ENCODE results near the gene HDAC7. TPM values are rescaled to one million over a fixed set of nuclear protein-coding genes. Genes with fewer than 3 reads are reported as not detected.
A peak's percentile ranks its signal among the peaks of the same experiment; 100 is the strongest.

Gene HDAC7
- total RNA-seq, 4 donors from 2014 or later = 90.4 to 186 (median 98.4) TPM

- Histone ChIP-seq H3K9me3 (no peaks in the 10 kb centered on the region), H3K27ac (peak overlapping the region; percentile 13 to 99 (median 97)), H3K27me3 (no peaks in the 10 kb centered on the region), H3K4me1 (peaks cover 10 to 100% (median 95%) of the 10 kb centered on the region in 4 donors), H3K36me3 (peaks cover 0 to 4% (median 0%) of the 10 kb centered on the region in 3 donors), H3K4me3 (no peak overlapping the region)
- no peak for DNase-seq (ENCODE audit: low spot score in 2 of 2)
- TF ChIP-seq POLR2A (IDR thresholded peaks at IDR 0.05) (no peak), CTCF (IDR thresholded peaks at IDR 0.05) (no peak), EP300 (IDR thresholded peaks at IDR 0.05) (no peak)
- 41 to 53% methylated on average over 5 of the region's 5 CpGs for WGBS, 2 donors
These were observed 12.4 kb downstream of the HDAC7 start for GRCh38 chr12:47807338-47807737.

DNA sequence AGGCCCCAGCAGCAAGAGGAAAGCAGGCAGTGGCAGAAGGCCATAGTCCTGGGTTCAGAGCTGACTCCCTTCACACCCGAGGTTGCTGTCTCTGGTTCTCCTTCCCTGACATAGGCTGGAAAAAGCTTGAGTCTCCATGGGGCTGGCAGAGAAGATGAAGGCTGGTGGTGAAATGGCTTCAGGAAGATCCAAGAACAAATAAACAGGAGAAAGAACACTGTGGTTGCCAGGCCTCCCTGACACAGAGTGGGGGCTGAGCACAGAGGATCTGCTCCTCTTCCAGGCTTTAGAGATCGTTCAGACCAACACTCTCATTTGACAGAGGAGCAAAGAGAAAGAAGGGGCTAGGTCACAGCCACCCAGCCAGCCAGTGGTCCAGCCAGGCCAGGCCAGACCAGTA, 14.3 kb downstream of the HDAC7 start:
- no peaks in the 10 kb centered on the region for H3K9me3 ChIP-seq
- H3K4me1 ChIP-seq = peaks cover 7 to 100% (median 95%) of the 10 kb centered on the region in 4 donors
- no peak for DNase-seq (ENCODE audit: low spot score in 2 of 2)
- WGBS, 2 donors = 22 to 40% methylated on average over 2 of the region's 2 CpGs
- H3K36me3 ChIP-seq = peaks cover 0 to 4% (median 0%) of the 10 kb centered on the region in 3 donors
- H3K27ac ChIP-seq = peak overlapping the region; percentile 23 to 98 (median 42)
- TF ChIP-seq EP300 (IDR thresholded peaks at IDR 0.05) (no peak), POLR2A (IDR thresholded peaks at IDR 0.05) (no peak), CTCF (IDR thresholded peaks at IDR 0.05) (no peak)
- no peaks in the 10 kb centered on the region for H3K27me3 ChIP-seq
- H3K4me3 ChIP-seq = no peak overlapping the region

DNA sequence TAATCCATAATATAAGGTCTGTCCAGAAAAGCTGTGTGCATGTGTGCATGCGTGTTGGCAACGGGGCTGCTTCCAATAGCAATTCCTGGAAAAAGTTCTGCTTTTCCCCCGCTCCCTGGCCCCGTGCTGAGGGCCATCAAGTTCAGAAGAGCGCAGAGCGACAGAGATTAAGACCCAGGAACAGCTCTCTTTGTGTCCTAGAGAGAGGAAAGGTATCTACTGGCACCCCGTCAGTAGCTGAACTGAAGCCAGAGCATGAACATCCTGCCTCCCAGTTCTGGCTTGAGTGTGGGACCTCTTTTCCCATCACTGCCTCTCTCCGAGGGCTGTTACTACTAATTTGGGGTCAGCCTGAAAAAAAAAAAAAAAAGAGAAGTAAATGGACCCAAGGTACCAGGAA, 15.5 kb downstream of the HDAC7 start:
- Histone ChIP-seq H3K27me3 (no peaks in the 10 kb centered on the region), H3K4me3 (no peak overlapping the region), H3K36me3 (peaks cover 0 to 7% (median 0%) of the 10 kb centered on the region in 3 donors), H3K9me3 (no peaks in the 10 kb centered on the region), H3K4me1 (peaks cover 7 to 100% (median 95%) of the 10 kb centered on the region in 4 donors), H3K27ac (peak overlapping the region in 3 of 4 donors; percentile 40 to 98 (median 85))
- DNase-seq (ENCODE audit: low spot score in 2 of 2) = no peak
- 59 to 63% methylated on average over 8 of the region's 8 CpGs for WGBS, 2 donors
- TF ChIP-seq POLR2A (IDR thresholded peaks at IDR 0.05) = no peak
- no peak for TF ChIP-seq EP300 (IDR thresholded peaks at IDR 0.05)
- TF ChIP-seq CTCF (IDR thresholded peaks at IDR 0.05) = no peak

DNA sequence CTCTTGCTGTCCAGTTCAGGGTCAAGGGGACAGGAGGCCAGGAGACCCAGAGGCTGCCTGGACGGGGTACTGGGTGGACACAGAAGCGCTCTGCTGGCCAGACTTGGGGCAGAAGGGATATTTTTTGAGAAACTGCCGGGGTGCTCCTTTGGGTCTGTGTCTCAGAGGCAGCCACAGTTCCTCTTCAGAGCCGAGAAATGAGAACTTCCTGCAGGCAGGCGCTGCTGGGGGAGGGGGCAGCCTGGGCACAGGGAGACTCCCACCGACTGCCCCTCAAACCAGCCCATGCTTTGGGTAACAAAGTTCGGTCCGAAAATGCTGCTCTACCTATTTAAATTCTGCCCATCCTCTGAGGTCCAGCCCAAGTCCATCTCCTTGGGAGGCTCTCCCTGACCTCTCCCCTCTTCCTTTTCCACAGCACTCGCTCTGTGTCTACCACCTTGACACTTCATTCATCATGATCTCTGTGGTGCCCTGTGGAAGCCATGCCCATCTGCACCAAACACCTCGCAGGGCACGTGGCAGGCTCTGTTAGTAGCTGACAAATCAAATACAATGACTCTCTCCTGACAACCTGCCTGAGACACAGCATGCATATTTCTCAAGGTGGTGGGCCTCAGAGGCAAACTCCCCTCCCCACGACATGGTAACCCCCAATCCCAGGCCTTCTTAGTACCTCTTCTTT, 16.4 kb downstream of the HDAC7 start:
- peak overlapping the region in 3 of 4 donors; percentile 48 to 98 (median 85) for H3K27ac ChIP-seq
- H3K4me1 ChIP-seq = peaks cover 7 to 100% (median 92%) of the 10 kb centered on the region in 4 donors
- no peaks in the 10 kb centered on the region for H3K27me3 ChIP-seq
- H3K4me3 ChIP-seq = no peak overlapping the region
- WGBS, 2 donors = 69 to 73% methylated on average over 12 of the region's 12 CpGs
- no peaks in the 10 kb centered on the region for H3K9me3 ChIP-seq
- TF ChIP-seq POLR2A (IDR thresholded peaks at IDR 0.05) (no peak), CTCF (IDR thresholded peaks at IDR 0.05) (no peak), EP300 (IDR thresholded peaks at IDR 0.05) (no peak)
- peaks cover 0 to 15% (median 4%) of the 10 kb centered on the region in 3 donors for H3K36me3 ChIP-seq
- DNase-seq (ENCODE audit: low spot score in 2 of 2) = no peak

GRCh38 chr12:47802312-47802711, 17.4 kb downstream of the HDAC7 start:
- DNase-seq (ENCODE audit: low spot score in 2 of 2) = no peak
- TF ChIP-seq CTCF (IDR thresholded peaks at IDR 0.05) (peak in 2 of 5 experiments; percentile 6 to 20), POLR2A (IDR thresholded peaks at IDR 0.05) (no peak)
- Histone ChIP-seq H3K36me3 (peaks cover 0 to 26% (median 8%) of the 10 kb centered on the region in 3 donors), H3K4me1 (peaks cover 7 to 94% (median 82%) of the 10 kb centered on the region in 4 donors), H3K4me3 (no peak overlapping the region), H3K27me3 (no peaks in the 10 kb centered on the region), H3K9me3 (no peaks in the 10 kb centered on the region), H3K27ac (peak overlapping the region; percentile 2 to 98 (median 51))
- 22 to 25% methylated on average over 5 of the region's 5 CpGs for WGBS, 2 donors

Data from tibial nerve (tissue), 4 donors.